IPS DF 6.9 (cell line): Measurements from ENCODE around the gene TECPR2.

Experiments used
- DNase-seq: peaks from one replicate; pipeline ENCODE4 v3.0.0-alpha.2; 2013; ENCODE audit warnings: low read depth, low spot score
- H3K27ac ChIP-seq: one replicate; pipeline ENCODE4 v1.5.1; 2013; ENCODE audit warnings: low read length, control low read depth
- H3K27me3 ChIP-seq: 2 replicates; pipeline ENCODE4 v1.6.1; 2013; ENCODE audit warnings: mild to moderate bottlenecking, low read length; ENCODE audit not compliant: control insufficient read depth, insufficient read depth
- H3K36me3 ChIP-seq: 2 replicates; pipeline ENCODE4 v1.6.1; 2013; ENCODE audit warnings: low read length; ENCODE audit not compliant: control insufficient read depth, insufficient read depth
- H3K4me1 ChIP-seq: 2 replicates; pipeline ENCODE4 v1.6.1; 2013; ENCODE audit warnings: low read length; ENCODE audit not compliant: control insufficient read depth, insufficient read depth
- H3K4me3 ChIP-seq: 2 replicates; pipeline ENCODE4 v1.5.1; 2013; ENCODE audit warnings: mild to moderate bottlenecking, low read length
- H3K9me3 ChIP-seq: 2 replicates; pipeline ENCODE4 v1.6.1; 2013; ENCODE audit warnings: low read length, inconsistent platforms; ENCODE audit not compliant: control insufficient read depth, insufficient read depth
- WGBS: extraction: QIAGEN DNeasy Blood & Tissue Kit; methylation state at CpG from one replicate; pipeline ENCODE4 v1.1.7; 2013; ENCODE audit warnings: mixed read lengths, missing lambda C conversion rate; ENCODE audit not compliant: insufficient read length, insufficient coverage; 5-methylcytosine and 5-hydroxymethylcytosine counted together

Gene TECPR2

DNA sequence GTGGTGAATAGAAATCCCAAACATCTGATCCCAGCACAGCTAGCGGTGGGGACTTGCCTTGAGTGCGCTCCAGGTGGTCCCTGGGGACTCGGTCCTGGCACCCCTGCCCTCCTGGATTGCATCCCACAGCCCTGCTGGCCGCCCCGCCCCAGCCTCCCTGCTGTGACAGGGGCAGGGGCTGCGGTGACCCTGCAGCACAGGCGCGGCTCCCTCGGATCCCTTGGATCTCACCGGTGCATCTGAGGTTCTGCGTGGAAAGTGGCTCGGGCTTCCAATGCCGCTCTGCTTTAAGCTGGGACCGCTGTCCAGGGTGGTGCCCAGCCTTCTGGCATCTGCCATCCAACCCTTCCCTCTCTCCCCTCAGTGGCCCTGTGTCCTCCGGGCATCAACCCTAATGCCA is 130.8 kb downstream of the TECPR2 start:
- no peak for DNase-seq
- no peaks in the 10 kb centered on the region for H3K4me1 ChIP-seq
- WGBS, result no CpG with 5 or more reads among the region's 15 CpGs
- no peaks in the 10 kb centered on the region for H3K36me3 ChIP-seq
- H3K9me3 ChIP-seq, result no peaks in the 10 kb centered on the region
- H3K27me3 ChIP-seq, result no peaks in the 10 kb centered on the region
- no peak overlapping the region for H3K27ac ChIP-seq
- no peak overlapping the region for H3K4me3 ChIP-seq

DNA sequence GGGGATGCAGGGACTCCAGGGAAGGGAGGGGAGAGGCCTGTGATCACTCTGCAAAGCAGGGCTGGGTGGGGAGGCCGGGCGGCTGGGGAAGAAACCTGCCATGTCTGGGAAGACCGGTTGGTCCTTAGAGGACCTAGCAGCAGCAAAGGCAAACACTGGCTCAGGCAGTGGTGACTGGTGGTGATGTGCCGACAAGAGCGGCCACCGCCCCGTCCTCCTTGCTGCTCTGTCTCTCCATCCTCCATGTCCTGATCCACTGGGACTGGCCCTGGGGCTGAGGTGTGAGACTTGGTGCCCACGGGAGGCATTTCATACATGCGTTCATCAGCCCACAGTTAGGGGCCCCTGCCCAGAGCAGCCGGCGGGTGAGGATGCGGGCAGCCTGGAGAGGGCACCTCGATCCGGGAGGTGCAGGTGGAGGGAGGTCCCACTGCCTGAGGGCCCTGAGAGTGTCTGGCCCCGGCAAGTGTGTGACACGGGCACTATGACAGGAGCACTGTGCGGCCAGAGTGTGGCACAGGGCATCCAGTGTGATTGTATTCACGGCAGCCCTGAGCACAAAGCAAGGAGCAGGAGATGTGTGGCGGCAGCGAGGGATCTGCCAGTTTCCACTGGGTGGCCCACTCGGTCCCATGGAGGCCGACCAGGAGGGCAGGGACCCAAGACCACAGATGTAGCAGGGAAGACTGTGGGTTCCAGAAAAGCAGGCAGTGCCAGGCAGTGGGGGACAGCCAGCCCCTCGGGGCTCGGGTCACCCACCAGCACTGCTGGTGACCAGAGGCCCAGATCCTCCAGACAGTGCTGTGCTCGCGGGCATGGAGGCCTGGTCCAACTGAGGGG is 133.0 kb downstream of the TECPR2 start:
- Histone ChIP-seq H3K9me3 (no peaks in the 10 kb centered on the region), H3K36me3 (no peaks in the 10 kb centered on the region), H3K4me1 (no peaks in the 10 kb centered on the region), H3K27me3 (no peaks in the 10 kb centered on the region), H3K4me3 (no peak overlapping the region), H3K27ac (no peak overlapping the region)
- no CpG with 5 or more reads among the region's 26 CpGs for WGBS
- DNase-seq, result no peak

- H3K9me3 ChIP-seq, result no peaks in the 10 kb centered on the region
- H3K4me3 ChIP-seq, result no peak overlapping the region
- no peaks in the 10 kb centered on the region for H3K27me3 ChIP-seq
- H3K27ac ChIP-seq, result no peak overlapping the region
- no peaks in the 10 kb centered on the region for H3K4me1 ChIP-seq
- H3K36me3 ChIP-seq, result no peaks in the 10 kb centered on the region
- WGBS, result no CpG with 5 or more reads among the region's 11 CpGs
- DNase-seq, result no peak
Measured at GRCh38 chr14:102496331-102496691, 133.6 kb downstream of the TECPR2 start.

DNA sequence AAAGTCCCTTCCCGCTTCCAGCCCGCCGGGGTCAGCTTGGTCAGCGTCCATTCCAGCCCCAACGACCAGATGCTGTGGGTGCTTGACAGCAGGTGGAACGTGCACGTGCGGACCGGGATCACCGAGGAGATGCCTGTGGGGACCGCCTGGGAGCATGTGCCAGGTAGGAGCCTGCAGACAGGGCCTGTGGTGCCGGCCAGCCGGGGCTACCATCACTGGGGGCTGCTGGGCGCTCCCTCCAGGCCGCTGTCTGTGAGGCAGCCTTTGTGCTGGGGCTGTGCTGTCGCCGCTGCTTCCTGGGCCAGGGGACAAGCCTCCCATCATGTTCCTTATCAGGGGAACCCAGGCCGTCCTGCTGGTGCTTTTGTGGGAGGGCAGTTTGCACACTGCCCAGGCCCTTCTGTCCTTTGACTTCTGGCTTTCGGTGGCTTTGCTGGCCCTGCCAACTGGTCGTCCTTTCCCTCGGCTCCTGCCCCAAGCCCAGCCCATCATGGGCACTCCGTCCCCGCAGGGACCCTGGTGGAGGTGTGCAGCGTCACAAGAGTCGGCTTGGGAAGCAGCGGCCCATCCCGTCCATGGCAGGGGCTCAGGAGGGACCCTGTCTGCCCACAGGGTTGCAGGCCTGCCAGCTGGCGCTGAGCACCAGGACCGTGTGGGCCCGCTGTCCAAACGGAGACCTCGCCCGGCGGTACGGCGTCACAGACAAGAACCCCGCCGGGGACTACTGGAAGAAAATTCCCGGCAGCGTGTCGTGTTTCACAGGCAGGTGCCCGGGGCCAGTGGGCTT is 134.4 kb downstream of the TECPR2 start:
- Histone ChIP-seq H3K4me3 (no peak overlapping the region), H3K9me3 (no peaks in the 10 kb centered on the region), H3K27me3 (no peaks in the 10 kb centered on the region), H3K27ac (no peak overlapping the region), H3K4me1 (no peaks in the 10 kb centered on the region), H3K36me3 (no peaks in the 10 kb centered on the region)
- no peak for DNase-seq
- whole genome bisulfite sequencing, result no CpG with 5 or more reads among the region's 42 CpGs

DNA sequence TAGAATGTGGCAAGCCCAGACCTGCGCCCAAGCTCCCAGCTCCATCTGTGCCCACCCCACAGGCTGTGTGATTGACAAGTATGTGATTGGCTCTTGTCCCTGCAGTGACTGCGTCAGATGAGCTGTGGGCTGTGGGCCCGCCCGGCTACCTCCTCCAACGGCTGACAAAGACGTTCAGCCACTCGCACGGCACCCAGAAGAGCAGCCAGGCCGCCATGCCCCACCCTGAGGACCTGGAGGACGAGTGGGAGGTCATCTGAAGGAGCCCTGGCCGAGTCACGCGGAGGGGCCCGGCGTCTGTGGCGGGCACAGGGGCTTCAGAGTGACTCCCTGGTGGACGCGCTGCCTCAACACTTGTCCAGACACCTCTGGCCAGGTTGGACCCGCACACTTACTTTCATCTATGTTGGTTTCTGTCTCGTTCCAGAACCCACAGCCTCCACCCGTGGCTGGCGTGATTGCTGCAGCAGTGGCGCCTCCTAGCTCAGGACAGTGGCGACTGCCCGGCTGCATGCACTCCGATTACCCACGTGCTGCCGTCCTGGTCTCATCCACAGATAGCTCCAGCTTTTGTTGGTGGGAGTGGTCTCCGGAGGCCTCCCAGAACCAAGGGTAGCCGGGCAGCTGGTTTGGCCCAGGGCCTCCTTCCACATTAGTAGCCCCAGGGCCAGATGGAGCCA is 135.4 kb downstream of the TECPR2 start:
- Histone ChIP-seq H3K27ac (no peak overlapping the region), H3K4me1 (no peaks in the 10 kb centered on the region), H3K36me3 (no peaks in the 10 kb centered on the region), H3K9me3 (no peaks in the 10 kb centered on the region), H3K27me3 (no peaks in the 10 kb centered on the region), H3K4me3 (no peak overlapping the region)
- no peak for DNase-seq
- no CpG with 5 or more reads among the region's 30 CpGs for WGBS

GRCh38 chr14:102498678-102499265 is 136.0 kb downstream of the TECPR2 start:
- H3K27me3 ChIP-seq, result no peaks in the 10 kb centered on the region
- H3K27ac ChIP-seq, result no peak overlapping the region
- H3K4me3 ChIP-seq, result no peak overlapping the region
- no peaks in the 10 kb centered on the region for H3K9me3 ChIP-seq
- H3K36me3 ChIP-seq, result no peaks in the 10 kb centered on the region
- 0 out of 2 replicates have a peak, but pooled peaks cover under 1% of the 10 kb centered on the region for H3K4me1 ChIP-seq
- 100% methylated on average over 7 of the region's 21 CpGs for WGBS
- DNase-seq, result no peak

DNA sequence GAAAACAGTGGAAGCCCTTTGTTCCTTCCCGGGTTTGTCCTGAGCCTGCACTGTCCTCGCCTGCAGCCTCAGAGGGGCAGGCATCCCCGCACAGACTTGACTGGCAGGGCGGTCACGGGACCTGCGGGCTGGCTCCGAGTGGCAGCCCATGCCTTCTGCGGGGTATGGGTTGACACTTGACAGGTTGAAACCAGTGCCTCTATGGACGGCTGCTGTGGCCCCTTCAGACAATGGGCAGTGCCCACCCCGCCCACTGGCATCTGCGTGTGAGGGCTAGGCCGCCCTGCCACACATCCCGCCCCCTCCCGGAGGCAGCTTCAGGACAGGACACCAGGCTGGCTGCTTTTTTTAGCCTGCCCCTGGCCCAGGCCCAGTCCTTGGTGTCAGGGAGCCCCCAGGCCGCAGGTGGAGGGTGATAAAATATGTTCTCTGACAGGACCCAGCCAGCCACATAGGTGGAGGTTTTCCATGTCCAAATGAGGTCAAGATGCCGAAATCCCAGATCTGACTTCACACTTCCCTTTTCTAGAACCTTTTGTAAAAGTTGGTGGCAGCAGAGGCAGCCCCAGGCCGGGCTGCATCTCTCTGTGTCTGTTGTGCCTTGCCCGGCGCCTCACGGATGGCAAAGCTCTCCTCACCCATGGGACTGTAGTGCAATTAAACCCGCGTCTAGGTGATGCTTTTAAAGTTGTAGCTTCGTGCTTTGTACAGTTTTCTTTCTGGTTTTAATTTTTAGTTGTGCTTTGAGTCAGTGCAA is 136.8 kb downstream of the TECPR2 start:
- DNase-seq, result no peak
- H3K36me3 ChIP-seq, result no peaks in the 10 kb centered on the region
- no peak overlapping the region for H3K4me3 ChIP-seq
- no peak overlapping the region for H3K27ac ChIP-seq
- no CpG with 5 or more reads among the region's 23 CpGs for WGBS
- H3K9me3 ChIP-seq, result no peaks in the 10 kb centered on the region
- no peaks in the 10 kb centered on the region for H3K27me3 ChIP-seq
- H3K4me1 ChIP-seq, result 0 out of 2 replicates have a peak, but pooled peaks cover 2% of the 10 kb centered on the region

DNA sequence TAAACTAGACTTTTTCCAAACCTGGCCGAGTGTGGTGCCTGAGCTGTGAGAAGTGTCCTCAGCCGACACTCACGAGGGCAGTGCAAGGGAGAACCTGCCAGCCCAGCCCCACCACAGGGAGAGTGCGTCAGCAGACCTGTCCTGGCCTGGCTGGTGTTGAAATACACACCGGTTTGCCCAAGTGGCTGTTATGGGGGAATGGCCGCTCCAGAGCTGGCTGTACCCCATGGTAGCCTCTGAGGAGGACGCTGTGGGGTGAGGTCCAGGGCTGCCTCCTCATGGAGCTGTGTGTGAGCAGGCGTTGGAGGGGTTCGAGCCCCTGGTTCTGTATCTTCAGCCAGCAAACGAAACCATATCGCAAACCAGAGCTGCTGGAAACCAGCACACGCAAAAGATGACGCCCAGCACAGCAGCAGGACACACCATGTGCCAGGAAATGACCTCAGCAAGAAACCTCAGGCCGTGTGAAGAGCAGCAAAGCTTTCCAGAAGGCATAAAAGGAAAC is 137.5 kb downstream of the TECPR2 start:
- WGBS, result no CpG with 5 or more reads among the region's 14 CpGs
- H3K4me1 ChIP-seq, result 0 out of 2 replicates have a peak, but pooled peaks cover 2% of the 10 kb centered on the region
- H3K27ac ChIP-seq, result no peak overlapping the region
- DNase-seq, result no peak
- H3K36me3 ChIP-seq, result no peaks in the 10 kb centered on the region
- H3K9me3 ChIP-seq, result no peaks in the 10 kb centered on the region
- H3K4me3 ChIP-seq, result no peak overlapping the region
- no peaks in the 10 kb centered on the region for H3K27me3 ChIP-seq

GRCh38 chr14:102500713-102501112 is 138.0 kb downstream of the TECPR2 start:
- H3K27ac ChIP-seq, result no peak overlapping the region
- no peaks in the 10 kb centered on the region for H3K27me3 ChIP-seq
- H3K9me3 ChIP-seq, result no peaks in the 10 kb centered on the region
- WGBS, result no CpG with 5 or more reads among the region's 3 CpGs
- DNase-seq, result no peak
- H3K4me3 ChIP-seq, result no peak overlapping the region
- 0 out of 2 replicates have a peak, but pooled peaks cover 2% of the 10 kb centered on the region for H3K4me1 ChIP-seq
- peaks cover 3% of the 10 kb centered on the region; the same call in 1 of the 2 replicates for H3K36me3 ChIP-seq
